ENCODE measurements around the gene ADAMTS13.

ADAMTS13 gene

DNA sequence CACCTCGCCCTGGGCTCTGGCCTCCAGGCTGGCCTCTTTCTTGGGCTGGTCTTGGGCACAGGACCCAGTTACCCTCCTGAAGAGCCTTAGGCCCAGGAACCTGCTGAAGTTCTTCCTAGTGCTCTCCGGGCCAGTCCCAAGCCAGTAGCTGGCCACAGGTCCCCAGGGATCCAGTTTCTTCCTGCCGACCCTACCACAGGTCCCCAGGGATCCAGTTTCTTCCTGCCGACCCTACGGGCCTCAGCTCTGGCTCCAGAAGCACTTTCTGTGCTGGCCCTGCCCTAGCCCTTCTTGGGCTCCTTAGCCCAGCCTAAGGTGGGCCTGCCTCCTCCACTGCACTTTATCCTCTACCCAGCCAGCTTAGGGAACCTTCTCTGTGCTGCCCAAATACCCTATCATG lies 19.4 kb downstream of the ADAMTS13 start:
- no peaks in the 10 kb centered on the region for H3K9me2 ChIP-seq (ENCODE audit: low read depth, low read length)
- no peak overlapping the region for H2AFZ ChIP-seq (ENCODE audit: low read length)
- H4K20me1 ChIP-seq (ENCODE audit: insufficient read depth, low read length), result no peaks in the 10 kb centered on the region
- no peak overlapping the region for H3K9ac ChIP-seq (ENCODE audit: low read length)
- no peaks in the 10 kb centered on the region for H3F3A ChIP-seq (ENCODE audit: insufficient read depth, low read length)
- H3K36me3 ChIP-seq (ENCODE audit: insufficient read depth, low read length), result no peaks in the 10 kb centered on the region
- no peaks in the 10 kb centered on the region for H3K79me2 ChIP-seq (ENCODE audit: insufficient read depth, low read length)
- H3K4me2 ChIP-seq (ENCODE audit: low read length), result no peak overlapping the region
- H3K27me3 ChIP-seq (ENCODE audit: insufficient read depth, low read length), result no peaks in the 10 kb centered on the region
- H3K4me1 ChIP-seq (ENCODE audit: insufficient read depth, low read length, severe bottlenecking), result no peaks in the 10 kb centered on the region
- TF ChIP-seq, protein P1, sequence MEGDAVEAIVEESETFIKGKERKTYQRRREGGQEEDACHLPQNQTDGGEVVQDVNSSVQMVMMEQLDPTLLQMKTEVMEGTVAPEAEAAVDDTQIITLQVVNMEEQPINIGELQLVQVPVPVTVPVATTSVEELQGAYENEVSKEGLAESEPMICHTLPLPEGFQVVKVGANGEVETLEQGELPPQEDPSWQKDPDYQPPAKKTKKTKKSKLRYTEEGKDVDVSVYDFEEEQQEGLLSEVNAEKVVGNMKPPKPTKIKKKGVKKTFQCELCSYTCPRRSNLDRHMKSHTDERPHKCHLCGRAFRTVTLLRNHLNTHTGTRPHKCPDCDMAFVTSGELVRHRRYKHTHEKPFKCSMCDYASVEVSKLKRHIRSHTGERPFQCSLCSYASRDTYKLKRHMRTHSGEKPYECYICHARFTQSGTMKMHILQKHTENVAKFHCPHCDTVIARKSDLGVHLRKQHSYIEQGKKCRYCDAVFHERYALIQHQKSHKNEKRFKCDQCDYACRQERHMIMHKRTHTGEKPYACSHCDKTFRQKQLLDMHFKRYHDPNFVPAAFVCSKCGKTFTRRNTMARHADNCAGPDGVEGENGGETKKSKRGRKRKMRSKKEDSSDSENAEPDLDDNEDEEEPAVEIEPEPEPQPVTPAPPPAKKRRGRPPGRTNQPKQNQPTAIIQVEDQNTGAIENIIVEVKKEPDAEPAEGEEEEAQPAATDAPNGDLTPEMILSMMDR (IDR thresholded peaks at IDR 0.05; ENCODE audit: low read length), result no peak
- TF ChIP-seq EZH2 (IDR thresholded peaks at IDR 0.05; ENCODE audit: borderline replicate concordance, low read length), result no peak
- no peak overlapping the region for H3K4me3 ChIP-seq (ENCODE audit: low read depth, low read length, poor library complexity, severe bottlenecking)
- H3K27ac ChIP-seq (ENCODE audit: low read depth, low read length, poor library complexity, severe bottlenecking), result no peak overlapping the region
- H3K9me3 ChIP-seq (ENCODE audit: low read length), result no peaks in the 10 kb centered on the region

DNA sequence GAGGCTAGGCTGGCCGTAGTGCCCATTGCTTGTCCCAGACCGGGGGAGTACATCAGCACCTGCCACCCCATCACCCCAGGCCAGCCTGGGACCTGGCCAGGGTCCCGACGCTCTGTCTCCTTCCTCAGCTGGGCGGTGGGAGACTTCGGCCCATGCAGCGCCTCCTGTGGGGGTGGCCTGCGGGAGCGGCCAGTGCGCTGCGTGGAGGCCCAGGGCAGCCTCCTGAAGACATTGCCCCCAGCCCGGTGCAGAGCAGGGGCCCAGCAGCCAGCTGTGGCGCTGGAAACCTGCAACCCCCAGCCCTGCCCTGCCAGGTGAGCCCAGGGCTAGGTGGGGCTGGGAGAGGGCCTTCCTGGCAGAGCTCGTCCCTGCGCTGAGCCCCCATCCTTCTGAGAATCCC lies 21.1 kb downstream of the ADAMTS13 start:
- Histone ChIP-seq H3K9me2 (ENCODE audit: low read depth, low read length) (no peaks in the 10 kb centered on the region), H3K9ac (ENCODE audit: low read length) (no peak overlapping the region), H3K27me3 (ENCODE audit: insufficient read depth, low read length) (no peaks in the 10 kb centered on the region), H4K20me1 (ENCODE audit: insufficient read depth, low read length) (no peaks in the 10 kb centered on the region), H3K4me1 (ENCODE audit: insufficient read depth, low read length, severe bottlenecking) (no peaks in the 10 kb centered on the region), H3F3A (ENCODE audit: insufficient read depth, low read length) (no peaks in the 10 kb centered on the region), H3K9me3 (ENCODE audit: low read length) (no peaks in the 10 kb centered on the region), H3K4me2 (ENCODE audit: low read length) (no peak overlapping the region), H3K4me3 (ENCODE audit: low read depth, low read length, poor library complexity, severe bottlenecking) (no peak overlapping the region), H3K27ac (ENCODE audit: low read depth, low read length, poor library complexity, severe bottlenecking) (no peak overlapping the region), H3K79me2 (ENCODE audit: insufficient read depth, low read length) (no peaks in the 10 kb centered on the region), H3K36me3 (ENCODE audit: insufficient read depth, low read length) (no peaks in the 10 kb centered on the region), H2AFZ (ENCODE audit: low read length) (no peak overlapping the region)
- TF ChIP-seq EZH2 (IDR thresholded peaks at IDR 0.05; ENCODE audit: borderline replicate concordance, low read length), result no peak
- TF ChIP-seq, protein P1 (IDR thresholded peaks at IDR 0.05; ENCODE audit: low read length), result no peak

DNA sequence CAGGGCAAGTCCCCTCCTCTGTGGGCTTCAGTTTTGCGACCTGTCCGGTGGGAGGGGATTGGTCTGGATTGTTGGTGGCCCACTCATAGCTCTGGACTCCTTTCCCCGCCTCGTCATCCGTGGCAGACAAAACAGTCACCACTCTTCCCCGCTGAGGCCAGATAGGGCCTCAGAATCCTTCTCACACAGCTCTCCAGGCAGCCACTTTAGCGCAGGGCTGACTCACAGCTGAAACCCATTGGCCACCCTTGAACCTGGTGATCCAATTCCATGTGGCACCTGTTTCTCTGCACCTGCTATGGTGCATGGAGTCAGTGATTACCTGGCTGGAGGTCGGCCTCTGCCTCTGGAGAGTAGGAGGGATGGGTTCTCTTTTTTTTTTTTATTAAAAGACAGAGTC lies 21.8 kb downstream of the ADAMTS13 start:
- H2AFZ ChIP-seq (ENCODE audit: low read length), result no peak overlapping the region
- H3K4me2 ChIP-seq (ENCODE audit: low read length), result no peak overlapping the region
- no peak overlapping the region for H3K27ac ChIP-seq (ENCODE audit: low read depth, low read length, poor library complexity, severe bottlenecking)
- H3F3A ChIP-seq (ENCODE audit: insufficient read depth, low read length), result no peaks in the 10 kb centered on the region
- no peaks in the 10 kb centered on the region for H3K79me2 ChIP-seq (ENCODE audit: insufficient read depth, low read length)
- H3K4me3 ChIP-seq (ENCODE audit: low read depth, low read length, poor library complexity, severe bottlenecking), result no peak overlapping the region
- H3K4me1 ChIP-seq (ENCODE audit: insufficient read depth, low read length, severe bottlenecking), result no peaks in the 10 kb centered on the region
- H3K27me3 ChIP-seq (ENCODE audit: insufficient read depth, low read length), result peaks cover 3% of the 10 kb centered on the region; the same call in 1 of the 2 replicates
- H3K9me3 ChIP-seq (ENCODE audit: low read length), result no peaks in the 10 kb centered on the region
- TF ChIP-seq EZH2 (IDR thresholded peaks at IDR 0.05; ENCODE audit: borderline replicate concordance, low read length), result no peak
- TF ChIP-seq, protein P1 (IDR thresholded peaks at IDR 0.05; ENCODE audit: low read length), result no peak
- H4K20me1 ChIP-seq (ENCODE audit: insufficient read depth, low read length), result no peaks in the 10 kb centered on the region
- no peaks in the 10 kb centered on the region for H3K9me2 ChIP-seq (ENCODE audit: low read depth, low read length)
- H3K36me3 ChIP-seq (ENCODE audit: insufficient read depth, low read length), result no peaks in the 10 kb centered on the region
- H3K9ac ChIP-seq (ENCODE audit: low read length), result no peak overlapping the region
